Activated CD8-positive, alpha-beta memory T cell treated with anti-CD3 and anti-CD28 coated beads, Interleukin-2, amount 10 ng/mL, durations not matched to agents 7 days and 5 days (primary cell): ENCODE data around the gene C9orf72. TPM values are rescaled to one million over a fixed set of nuclear protein-coding genes. Genes with fewer than 3 reads are reported as not detected.
A peak's percentile ranks its signal among the peaks of the same experiment; 100 is the strongest.

Source experiments
- ATAC-seq: fragments of 150-1000 bp; cut with Tn5 transposase; one replicate; pipeline ENCODE4 v1.10.0; 2021; ENCODE audit warnings: moderate library complexity
- CTCF ChIA-PET: fragments of 350-600 bp; sonication (Branson Sonifier 250); formaldehyde crosslinking; loops from one replicate; lab custom pipeline; 2021; ENCODE audit warnings: antibody characterized with exemption; lab: Charles Lee
- DNase-seq: peaks from one replicate; pipeline ENCODE4 v3.0.0-alpha.2; 2020
- H3K27ac Mint-ChIP-seq: one replicate; pipeline ENCODE4 v1.8.0; 2021; ENCODE audit warnings: mild to moderate bottlenecking, mixed read lengths
- H3K27me3 Mint-ChIP-seq: one replicate; pipeline ENCODE4 v1.8.0; 2021; ENCODE audit warnings: mixed read lengths
- H3K36me3 Mint-ChIP-seq: one replicate; pipeline ENCODE4 v1.8.0; 2021; ENCODE audit warnings: mild to moderate bottlenecking, mixed read lengths
- H3K4me1 Mint-ChIP-seq: one replicate; pipeline ENCODE4 v1.8.0; 2021; ENCODE audit warnings: mixed read lengths
- H3K4me3 Mint-ChIP-seq: one replicate; pipeline ENCODE4 v1.8.0; 2021; ENCODE audit warnings: mild to moderate bottlenecking, moderate library complexity, mixed read lengths
- H3K9me3 Mint-ChIP-seq: one replicate; pipeline ENCODE4 v1.8.0; 2022; ENCODE audit warnings: low read depth, mixed read lengths
- total RNA-seq, 2 experiments: library from RNA; stranded (reverse); gene quantifications; one replicate each; pipeline ENCODE4 v1.2.3, GENCODE V29; 2021

C9orf72 gene
- total RNA-seq, 2 experiments from 2014 or later: 3.6 to 7.0 TPM

GRCh38 chr9:27599102-27599869 lies 26.0 kb upstream of the C9orf72 start:
- Mint-ChIP-seq H3K4me1 (no peaks in the 10 kb centered on the region), H3K27me3 (peaks cover 10% of the 10 kb centered on the region), H3K27ac (no peak overlapping the region), H3K36me3 (no peaks in the 10 kb centered on the region), H3K9me3 (no peaks in the 10 kb centered on the region), H3K4me3 (no peak overlapping the region)
- ATAC-seq: no peak
- CTCF ChIA-PET: no interaction called here
- DNase-seq: no peak

GRCh38 chr9:27595733-27596132 lies 22.5 kb upstream of the C9orf72 start:
- Mint-ChIP-seq H3K27ac (no peak overlapping the region), H3K4me3 (no peak overlapping the region), H3K4me1 (no peaks in the 10 kb centered on the region), H3K27me3 (peaks cover 23% of the 10 kb centered on the region), H3K9me3 (no peaks in the 10 kb centered on the region), H3K36me3 (no peaks in the 10 kb centered on the region)
- DNase-seq (no peak), ATAC-seq (no peak)
- CTCF ChIA-PET: no interaction called here

GRCh38 chr9:27591672-27592071 lies 18.4 kb upstream of the C9orf72 start:
- peaks cover 31% of the 10 kb centered on the region for H3K27me3 Mint-ChIP-seq
- H3K4me1 Mint-ChIP-seq: no peaks in the 10 kb centered on the region
- no peaks in the 10 kb centered on the region for H3K9me3 Mint-ChIP-seq
- no peak overlapping the region for H3K4me3 Mint-ChIP-seq
- DNase-seq: no peak
- CTCF ChIA-PET: no interaction called here
- no peak for ATAC-seq
- no peaks in the 10 kb centered on the region for H3K36me3 Mint-ChIP-seq
- no peak overlapping the region for H3K27ac Mint-ChIP-seq

GRCh38 chr9:27591093-27591492 lies 17.8 kb upstream of the C9orf72 start:
- no peaks in the 10 kb centered on the region for H3K9me3 Mint-ChIP-seq
- no peak for ATAC-seq
- no peaks in the 10 kb centered on the region for H3K36me3 Mint-ChIP-seq
- H3K4me3 Mint-ChIP-seq: no peak overlapping the region
- H3K27ac Mint-ChIP-seq: no peak overlapping the region
- peaks cover 31% of the 10 kb centered on the region for H3K27me3 Mint-ChIP-seq
- DNase-seq: no peak
- no peaks in the 10 kb centered on the region for H3K4me1 Mint-ChIP-seq
- CTCF ChIA-PET: no interaction called here

GRCh38 chr9:27590651-27591050 lies 17.4 kb upstream of the C9orf72 start:
- CTCF ChIA-PET: no interaction called here
- ATAC-seq: no peak

GRCh38 chr9:27589462-27589861 lies 16.2 kb upstream of the C9orf72 start:
- CTCF ChIA-PET: no interaction called here
- ATAC-seq (no peak), DNase-seq (no peak)
- Mint-ChIP-seq H3K4me1 (no peaks in the 10 kb centered on the region), H3K36me3 (no peaks in the 10 kb centered on the region), H3K4me3 (no peak overlapping the region), H3K27me3 (peaks cover 30% of the 10 kb centered on the region), H3K9me3 (no peaks in the 10 kb centered on the region), H3K27ac (no peak overlapping the region)

More at GRCh38 chr9:27590651-27591050, 17.4 kb upstream of the C9orf72 start:
- Mint-ChIP-seq H3K4me1 (no peaks in the 10 kb centered on the region), H3K9me3 (no peaks in the 10 kb centered on the region), H3K27me3 (peaks cover 31% of the 10 kb centered on the region), H3K27ac (no peak overlapping the region), H3K36me3 (no peaks in the 10 kb centered on the region), H3K4me3 (no peak overlapping the region)
- no peak for DNase-seq

- H3K4me3 Mint-ChIP-seq: no peak overlapping the region
- CTCF ChIA-PET: no interaction called here
- H3K27ac Mint-ChIP-seq: no peak overlapping the region
- H3K4me1 Mint-ChIP-seq: no peaks in the 10 kb centered on the region
- DNase-seq: no peak
- H3K9me3 Mint-ChIP-seq: no peaks in the 10 kb centered on the region
- no peak for ATAC-seq
- H3K27me3 Mint-ChIP-seq: peaks cover 17% of the 10 kb centered on the region
- no peaks in the 10 kb centered on the region for H3K36me3 Mint-ChIP-seq
Measured at GRCh38 chr9:27586304-27586703, 13.0 kb upstream of the C9orf72 start.

GRCh38 chr9:27584931-27585330 lies 11.7 kb upstream of the C9orf72 start:
- ATAC-seq: no peak
- no peak overlapping the region for H3K27ac Mint-ChIP-seq
- H3K4me3 Mint-ChIP-seq: no peak overlapping the region
- H3K27me3 Mint-ChIP-seq: peaks cover 15% of the 10 kb centered on the region
- CTCF ChIA-PET: no interaction called here
- H3K4me1 Mint-ChIP-seq: no peaks in the 10 kb centered on the region
- no peaks in the 10 kb centered on the region for H3K36me3 Mint-ChIP-seq
- no peaks in the 10 kb centered on the region for H3K9me3 Mint-ChIP-seq
- DNase-seq: no peak

- DNase-seq: no peak
- Mint-ChIP-seq H3K27ac (no peak overlapping the region), H3K9me3 (no peaks in the 10 kb centered on the region), H3K4me3 (no peak overlapping the region), H3K27me3 (peaks cover 13% of the 10 kb centered on the region), H3K4me1 (no peaks in the 10 kb centered on the region), H3K36me3 (no peaks in the 10 kb centered on the region)
- CTCF ChIA-PET: no interaction called here
- no peak for ATAC-seq
Measured at GRCh38 chr9:27582794-27583193, 9.5 kb upstream of the C9orf72 start.

GRCh38 chr9:27581826-27582225 lies 8.5 kb upstream of the C9orf72 start:
- Mint-ChIP-seq H3K4me3 (no peak overlapping the region), H3K9me3 (no peaks in the 10 kb centered on the region), H3K36me3 (no peaks in the 10 kb centered on the region), H3K27ac (no peak overlapping the region), H3K4me1 (no peaks in the 10 kb centered on the region), H3K27me3 (peaks cover 7% of the 10 kb centered on the region)
- ATAC-seq (no peak), DNase-seq (no peak)
- CTCF ChIA-PET: no interaction called here

- Mint-ChIP-seq H3K4me1 (peaks cover 22% of the 10 kb centered on the region), H3K9me3 (no peaks in the 10 kb centered on the region), H3K4me3 (peak overlapping the region; percentile 88), H3K36me3 (no peaks in the 10 kb centered on the region), H3K27ac (peak overlapping the region; percentile 97), H3K27me3 (peaks cover 3% of the 10 kb centered on the region)
- ATAC-seq (peak; percentile 89), DNase-seq (peak; percentile 99)
- CTCF ChIA-PET: interaction anchor here (0.8 to 1.7 kb wide), 3 partner anchors 13 to 27 kb away, joined by 3 to 4 read pairs (median 4); no protein-coding TSS in a partner anchor
Measured at GRCh38 chr9:27573634-27574590, 631 bp upstream of the C9orf72 start.

GRCh38 chr9:27572566-27572917 lies 739 bp downstream of the C9orf72 start:
- ATAC-seq: peak; percentile 40
- peak overlapping the region; percentile 92 for H3K27ac Mint-ChIP-seq

GRCh38 chr9:27572061-27572460 lies 1.2 kb downstream of the C9orf72 start:
- no peaks in the 10 kb centered on the region for H3K36me3 Mint-ChIP-seq
- peaks cover 22% of the 10 kb centered on the region for H3K4me1 Mint-ChIP-seq
- peak overlapping the region; percentile 92 for H3K27ac Mint-ChIP-seq
- H3K27me3 Mint-ChIP-seq: peaks cover 3% of the 10 kb centered on the region
- CTCF ChIA-PET: no interaction called here
- no peak for DNase-seq
- no peaks in the 10 kb centered on the region for H3K9me3 Mint-ChIP-seq
- peak overlapping the region; percentile 88 for H3K4me3 Mint-ChIP-seq
- ATAC-seq: no peak

More at GRCh38 chr9:27572566-27572917, 739 bp downstream of the C9orf72 start:
- DNase-seq: peak; percentile 78
- Mint-ChIP-seq H3K27me3 (peaks cover 3% of the 10 kb centered on the region), H3K9me3 (no peaks in the 10 kb centered on the region), H3K4me3 (peak overlapping the region; percentile 88), H3K4me1 (peaks cover 22% of the 10 kb centered on the region), H3K36me3 (no peaks in the 10 kb centered on the region)
- CTCF ChIA-PET: interaction anchor here (1.7 kb wide), 1 partner anchor 12 kb away, joined by 4 read pairs; no protein-coding TSS in a partner anchor
